T-cell (primary cell): ENCODE results near the gene MAP4K1. TPM values are rescaled to one million over a fixed set of nuclear protein-coding genes. Genes with fewer than 3 reads are reported as not detected.
A peak's percentile ranks its signal among the peaks of the same experiment; 100 is the strongest.

ENCODE experiments used
- ATAC-seq, 4 experiments: fragments of 200-7000 bp in 3 of 4; fragments of 150-1000 bp in 1 of 4; cut with Tn5 transposase; replicated peaks in 1 of 4; 1 replicate in 3 of 4; 2 replicates in 1 of 4; pipeline ENCODE4 v1.10.0; 2021; ENCODE audit warnings: moderate library complexity in 3 of 4, mild to moderate bottlenecking in 2 of 4, moderate number of reproducible peaks in 1 of 4
- CTCF ChIA-PET, 2 donors: fragments of 300-600 bp; sonication (Branson Sonifier 250); formaldehyde crosslinking; loops; one replicate each; lab custom pipeline; 2022; ENCODE audit warnings: antibody characterized with exemption in 2 of 2; lab: Charles Lee
- POLR2A ChIA-PET, 2 donors: fragments of 300-600 bp; sonication (Branson Sonifier 250); formaldehyde crosslinking; loops; one replicate each; lab custom pipeline; 2022; ENCODE audit warnings: antibody characterized with exemption in 2 of 2; lab: Charles Lee
- DNase-seq, 35 experiments: peaks; one replicate each; pipeline versions ENCODE4 v3.0.0 to v3.0.0-alpha.2; 2013 to 2023
- H3K27ac ChIP-seq: one replicate; pipeline ENCODE4 v1.5.1; 2013; ENCODE audit warnings: low read length
- H3K27me3 ChIP-seq, 2 experiments: replicated peaks in 1 of 2; 1 replicate in 1 of 2; 2 replicates in 1 of 2; pipeline versions ENCODE4 v1.6.1 to v1.7.0; 2013; ENCODE audit warnings: low read length in 1 of 2, mixed read lengths in 1 of 2; ENCODE audit not compliant: control insufficient read depth in 2 of 2, insufficient read depth in 2 of 2; ENCODE audit errors: extremely low read depth in 1 of 2
- H3K36me3 ChIP-seq, 2 donors: 1 replicate in 1 of 2; 2 replicates in 1 of 2; pipeline versions ENCODE4 v1.6.1 to v1.7.0; 2013; ENCODE audit warnings: low read length in 1 of 2; ENCODE audit not compliant: control insufficient read depth in 2 of 2, insufficient read depth in 1 of 2; ENCODE audit errors: extremely low read depth in 1 of 2
- H3K4me1 ChIP-seq, 2 experiments: 1 replicate in 1 of 2; 2 replicates in 1 of 2; pipeline versions ENCODE4 v1.6.1 to v1.7.0; 2013; ENCODE audit warnings: low read length in 2 of 2, mixed read lengths in 1 of 2; ENCODE audit not compliant: insufficient read depth in 2 of 2, control insufficient read depth in 1 of 2; ENCODE audit errors: extremely low read depth in 1 of 2
- H3K4me3 ChIP-seq, 2 donors: 1 replicate in 1 of 2; 2 replicates in 1 of 2; pipeline versions ENCODE4 v1.5.1 to v1.7.0; 2013; ENCODE audit warnings: mild to moderate bottlenecking in 2 of 2, low read length in 1 of 2, moderate library complexity in 1 of 2; ENCODE audit not compliant: control insufficient read depth in 1 of 2; ENCODE audit errors: extremely low read depth in 1 of 2
- H3K9me3 ChIP-seq: 2 replicates; pipeline ENCODE4 v1.7.0; 2013
- H3K27ac Mint-ChIP-seq, 2 donors: one replicate each; pipeline ENCODE4 v1.8.0; 2020 to 2021; ENCODE audit warnings: mild to moderate bottlenecking in 2 of 2, mixed read lengths in 2 of 2
- H3K27me3 Mint-ChIP-seq, 2 donors: one replicate each; pipeline ENCODE4 v1.8.0; 2021 to 2022; ENCODE audit warnings: mixed read lengths in 2 of 2
- H3K36me3 Mint-ChIP-seq: one replicate; pipeline ENCODE4 v1.8.0; 2021; ENCODE audit warnings: mixed read lengths
- H3K4me1 Mint-ChIP-seq, 3 donors: one replicate each; pipeline ENCODE4 v1.8.0; 2020 to 2022; ENCODE audit warnings: mixed read lengths in 3 of 3, mild to moderate bottlenecking in 1 of 3
- H3K4me3 Mint-ChIP-seq, 3 donors: one replicate each; pipeline ENCODE4 v1.8.0; 2020 to 2022; ENCODE audit warnings: mild to moderate bottlenecking in 3 of 3, mixed read lengths in 3 of 3, moderate library complexity in 3 of 3
- H3K9me3 Mint-ChIP-seq, 3 donors: one replicate each; pipeline ENCODE4 v1.8.0; 2020 to 2022; ENCODE audit warnings: mixed read lengths in 3 of 3
- WGBS: methylation state at CpG from one replicate; pipeline ENCODE4 v1.1.5; 2013; ENCODE audit warnings: missing lambda C conversion rate; ENCODE audit not compliant: insufficient coverage; 5-methylcytosine and 5-hydroxymethylcytosine counted together
- total RNA-seq, 35 experiments: library from RNA in 6 of 35; stranded (reverse) in 6 of 35; fragments of 120-200 nt in 1 of 35; gene quantifications; one replicate each; pipeline versions ENCODE4 v1.2.1 to v1.2.4 and lab custom pipeline; 2013 to 2026

MAP4K1 gene
- total RNA-seq, 5 donors from 2014 or later (not counting 1 experiment from before 2014, with no cell fraction given), result 243 to 417 (median 329) TPM

- Histone ChIP-seq H3K27ac (no peak overlapping the region), H3K9me3 (no peaks in the 10 kb centered on the region), H3K27me3 (no peaks in the 10 kb centered on the region), H3K4me3 (no peak overlapping the region), H3K4me1 (peaks cover 2 to 27% of the 10 kb centered on the region in 2 experiments), H3K36me3 (no peaks in the 10 kb centered on the region)
- Mint-ChIP-seq H3K27ac (no peak overlapping the region), H3K4me1 (peaks cover 20 to 28% (median 25%) of the 10 kb centered on the region in 3 donors), H3K9me3 (no peaks in the 10 kb centered on the region), H3K36me3 (no peaks in the 10 kb centered on the region), H3K4me3 (no peak overlapping the region), H3K27me3 (peaks cover 0 to 5% of the 10 kb centered on the region in 2 donors)
- ChIA-PET CTCF (no interaction called here), POLR2A (interaction anchor here in 1 of 2 donors (0.7 kb wide), 1 partner anchor 71 kb away, joined by 6 read pairs; no protein-coding TSS in a partner anchor)
- no peak for DNase-seq
- no CpG with 5 or more reads among the region's 5 CpGs for WGBS
- ATAC-seq, result no peak
Observed at GRCh38 chr19:38547421-38547820, 70.3 kb downstream of the MAP4K1 start.

GRCh38 chr19:38545596-38545995, 72.2 kb downstream of the MAP4K1 start:
- no peaks in the 10 kb centered on the region for H3K27me3 ChIP-seq
- 100% methylated on average over 2 of the region's 8 CpGs for WGBS
- Mint-ChIP-seq H3K4me1 (peaks cover 14 to 25% (median 21%) of the 10 kb centered on the region in 3 donors), H3K27ac (no peak overlapping the region), H3K27me3 (no peaks in the 10 kb centered on the region), H3K4me3 (peak overlapping the region in 1 of 3 donors; percentile 24), H3K36me3 (no peaks in the 10 kb centered on the region), H3K9me3 (no peaks in the 10 kb centered on the region)
- no peaks in the 10 kb centered on the region for H3K36me3 ChIP-seq
- H3K4me1 ChIP-seq, result peaks cover 2 to 19% of the 10 kb centered on the region in 2 experiments
- ChIA-PET CTCF (interaction anchor here in 1 of 2 donors (1.5 kb wide), 1 partner anchor 89 kb away, joined by 5 read pairs; no protein-coding TSS in a partner anchor), POLR2A (no interaction called here)
- no peak overlapping the region for H3K27ac ChIP-seq
- no peaks in the 10 kb centered on the region for H3K9me3 ChIP-seq
- no peak for DNase-seq
- ATAC-seq, result no peak
- H3K4me3 ChIP-seq, result no peak overlapping the region

GRCh38 chr19:38544569-38545315, 73.0 kb downstream of the MAP4K1 start:
- H3K27me3 Mint-ChIP-seq, result no peaks in the 10 kb centered on the region
- no peaks in the 10 kb centered on the region for H3K36me3 Mint-ChIP-seq
- H3K4me1 Mint-ChIP-seq, result peaks cover 14 to 28% (median 24%) of the 10 kb centered on the region in 3 donors
- H3K9me3 Mint-ChIP-seq, result no peaks in the 10 kb centered on the region
- Histone ChIP-seq H3K9me3 (no peaks in the 10 kb centered on the region), H3K4me1 (peaks cover 2 to 22% of the 10 kb centered on the region in 2 experiments), H3K27ac (no peak overlapping the region), H3K36me3 (no peaks in the 10 kb centered on the region), H3K4me3 (no peak overlapping the region), H3K27me3 (no peaks in the 10 kb centered on the region)
- 50% methylated on average over 2 of the region's 6 CpGs for WGBS
- ATAC-seq (no peak), DNase-seq (peak in 2 of 35 experiments; percentile 32 to 76)
- H3K4me3 Mint-ChIP-seq, result no peak overlapping the region
- CTCF ChIA-PET, result interaction anchor here (0.5 to 1.5 kb wide), 5 partner anchors 27 to 871 kb away, joined by 3 to 5 read pairs (median 3); partner anchors contain the start of gene MRPS12 (in 1 of the 2)
- POLR2A ChIA-PET, result interaction anchor here in 1 of 2 donors (0.6 kb wide), 2 partner anchors 89 to 375 kb away, joined by 3 to 4 read pairs; no protein-coding TSS in a partner anchor
- H3K27ac Mint-ChIP-seq, result peak overlapping the region; percentile 47 to 75

- peaks cover 2 to 28% of the 10 kb centered on the region in 2 experiments for H3K4me1 ChIP-seq
- WGBS, result 70% methylated on average over 13 of the region's 21 CpGs
Observed at GRCh38 chr19:38543807-38544568, 73.8 kb downstream of the MAP4K1 start.

GRCh38 chr19:38543286-38543806, 74.4 kb downstream of the MAP4K1 start:
- Histone ChIP-seq H3K36me3 (no peaks in the 10 kb centered on the region), H3K27ac (no peak overlapping the region), H3K9me3 (no peaks in the 10 kb centered on the region), H3K4me3 (no peak overlapping the region), H3K27me3 (no peaks in the 10 kb centered on the region), H3K4me1 (peaks cover 8 to 31% of the 10 kb centered on the region in 2 experiments)
- H3K36me3 Mint-ChIP-seq, result no peaks in the 10 kb centered on the region
- H3K4me1 Mint-ChIP-seq, result peaks cover 28 to 41% (median 37%) of the 10 kb centered on the region in 3 donors
- no peaks in the 10 kb centered on the region for H3K9me3 Mint-ChIP-seq
- H3K4me3 Mint-ChIP-seq, result no peak overlapping the region
- no peaks in the 10 kb centered on the region for H3K27me3 Mint-ChIP-seq
- ChIA-PET CTCF (interaction anchor here in 1 of 2 donors (0.5 kb wide), 1 partner anchor 468 kb away, joined by 3 read pairs; no protein-coding TSS in a partner anchor), POLR2A (no interaction called here)
- peak overlapping the region; percentile 5 to 11 for H3K27ac Mint-ChIP-seq
- ATAC-seq, result no peak
- DNase-seq, result no peak
- WGBS, result 79% methylated on average over 10 of the region's 19 CpGs

More at GRCh38 chr19:38543807-38544568, 73.8 kb downstream of the MAP4K1 start:
- Histone ChIP-seq H3K27me3 (no peaks in the 10 kb centered on the region), H3K4me3 (no peak overlapping the region), H3K9me3 (no peaks in the 10 kb centered on the region), H3K27ac (no peak overlapping the region), H3K36me3 (no peaks in the 10 kb centered on the region)
- Mint-ChIP-seq H3K9me3 (no peaks in the 10 kb centered on the region), H3K36me3 (no peaks in the 10 kb centered on the region), H3K27ac (peak overlapping the region in 1 of 2 donors; percentile 47), H3K27me3 (no peaks in the 10 kb centered on the region), H3K4me1 (peaks cover 21 to 35% (median 31%) of the 10 kb centered on the region in 3 donors), H3K4me3 (no peak overlapping the region)
- peak; percentile 79 to 92 (median 90) for ATAC-seq
- peak in 5 of 35 experiments; percentile 6 to 29 (median 26) for DNase-seq
- POLR2A ChIA-PET, result interaction anchor here in 1 of 2 donors (0.6 kb wide), 2 partner anchors 90 to 376 kb away, joined by 3 to 4 read pairs; no protein-coding TSS in a partner anchor
- CTCF ChIA-PET, result interaction anchor here (0.5 to 1.5 kb wide), 4 partner anchors 91 to 872 kb away, joined by 3 to 7 read pairs (median 4); no protein-coding TSS in a partner anchor
